Activated CD4-positive, alpha-beta T cell treated with anti-CD3 and anti-CD28 coated beads for 4 hours (primary cell): ENCODE results near the gene ADPRS.
A peak's percentile ranks its signal among the peaks of the same experiment; 100 is the strongest.

Source experiments
- DNase-seq, 2 donors: peaks; one replicate each; pipeline ENCODE4 v3.0.0-alpha.2; 2020

ADPRS gene

GRCh38 chr1:36088577-36089392 is at the start of gene ADPRS:
Gene ADPRS (plus strand): TSS chr1:36088892. CDS start chr1:36088905, 13 bp downstream.
- peak; percentile 86 to 87 for DNase-seq

GRCh38 chr1:36040238-36040637 is 48.5 kb upstream of the ADPRS start:
- no peak for DNase-seq

GRCh38 chr1:36051821-36052220 is 36.9 kb upstream of the ADPRS start:
- no peak for DNase-seq

- no peak for DNase-seq
Measured at GRCh38 chr1:36053978-36054377, 34.7 kb upstream of the ADPRS start.

GRCh38 chr1:36055706-36056105 is 33.0 kb upstream of the ADPRS start:
- no peak for DNase-seq

GRCh38 chr1:36062315-36062714 is 26.4 kb upstream of the ADPRS start:
- no peak for DNase-seq

GRCh38 chr1:36067871-36068270 is 20.8 kb upstream of the ADPRS start:
- no peak for DNase-seq

GRCh38 chr1:36068866-36069265 is 19.8 kb upstream of the ADPRS start:
- no peak for DNase-seq

GRCh38 chr1:36070349-36070748 is 18.3 kb upstream of the ADPRS start:
- no peak for DNase-seq

- DNase-seq: no peak
Measured at GRCh38 chr1:36076979-36077573, 11.6 kb upstream of the ADPRS start.

- DNase-seq: no peak
Measured at GRCh38 chr1:36080236-36080635, 8.5 kb upstream of the ADPRS start.

- DNase-seq: no peak
Measured at GRCh38 chr1:36080801-36081200, 7.9 kb upstream of the ADPRS start.

GRCh38 chr1:36081926-36082485 is 6.7 kb upstream of the ADPRS start:
- no peak for DNase-seq

GRCh38 chr1:36083219-36083618 is 5.5 kb upstream of the ADPRS start:
- DNase-seq: no peak

- DNase-seq: no peak
Measured at GRCh38 chr1:36083635-36084496, 4.8 kb upstream of the ADPRS start, which contains the start of gene TEKT2. Gene TEKT2 (plus strand): TSS chr1:36084094. CDS start chr1:36084922, 828 bp downstream.

GRCh38 chr1:36084497-36085115 is 4.1 kb upstream of the ADPRS start:
- DNase-seq: no peak

- DNase-seq: no peak
Measured at GRCh38 chr1:36085126-36085525, 3.6 kb upstream of the ADPRS start.

GRCh38 chr1:36085686-36086526 is 2.8 kb upstream of the ADPRS start:
- DNase-seq: no peak

GRCh38 chr1:36086529-36087232 is 2.0 kb upstream of the ADPRS start:
- DNase-seq: no peak

GRCh38 chr1:36087233-36088123 is 1.2 kb upstream of the ADPRS start:
- no peak for DNase-seq
